GM12878 (cell line): ENCODE measurements around the gene SELENOM. TPM values are rescaled to one million over a fixed set of nuclear protein-coding genes. Genes with fewer than 3 reads are reported as not detected.

Experiments
- ASH2L ChIP-seq: fragments of 300-600, 200-600 bp; sonication (generic); IDR thresholded peaks from 2 replicates; pipeline ENCODE4 v1.6.1; 2017; ENCODE audit warnings: low read depth, mild to moderate bottlenecking, borderline replicate concordance
- BACH1 ChIP-seq: fragments of 450-650 bp; IDR thresholded peaks from 2 replicates; pipeline ENCODE4 v1.6.1; 2017; ENCODE audit warnings: mild to moderate bottlenecking, borderline replicate concordance
- JUNB ChIP-seq: IDR thresholded peaks from 2 replicates; pipeline ENCODE4 v1.6.1; 2016; ENCODE audit warnings: antibody characterized with exemption, mild to moderate bottlenecking
- MTA3 ChIP-seq: IDR thresholded peaks from 2 replicates; pipeline ENCODE4 v1.6.1; 2012; ENCODE audit warnings: low read length, inconsistent platforms, borderline replicate concordance
- MXI1 ChIP-seq: fragments of 150-350 bp; IDR thresholded peaks from 2 replicates; pipeline ENCODE4 v1.6.1; 2011; ENCODE audit warnings: low read depth, mild to moderate bottlenecking, inconsistent platforms, low read length, improper control_type of control experiment
- NR2C1 ChIP-seq: fragments of 450-650 bp; IDR thresholded peaks from 2 replicates; pipeline ENCODE4 v1.6.1; 2017; ENCODE audit warnings: antibody characterized with exemption, mild to moderate bottlenecking, moderate library complexity
- RB1 ChIP-seq: fragments of 450-650 bp; formaldehyde crosslinking; IDR thresholded peaks from 2 replicates; pipeline ENCODE4 v1.6.1; 2017; ENCODE audit warnings: mild to moderate bottlenecking, borderline replicate concordance
- RBBP5 ChIP-seq: fragments of 200-600 bp; sonication (generic); conservative IDR thresholded peaks from 2 replicates; pipeline ENCODE4 v1.6.1; 2016
- RCOR1 ChIP-seq: conservative IDR thresholded peaks from 2 replicates; pipeline ENCODE4 v1.6.1; 2012; ENCODE audit warnings: low read depth, low read length, improper control_type of control experiment
- RFX5 ChIP-seq: IDR thresholded peaks from 2 replicates; pipeline ENCODE4 v1.6.1; 2011; ENCODE audit warnings: low read depth, low read length, improper control_type of control experiment
- RUNX3 ChIP-seq: IDR thresholded peaks from 2 replicates; pipeline ENCODE4 v1.6.1; 2012; ENCODE audit warnings: low read length, inconsistent platforms
- SIN3A ChIP-seq: IDR thresholded peaks from 2 replicates; pipeline ENCODE4 v1.6.1; 2012; ENCODE audit warnings: low read depth, low read length, improper control_type of control experiment
- SMARCA5 ChIP-seq: fragments of 450-650 bp; IDR thresholded peaks from 2 replicates; pipeline ENCODE4 v1.6.1; 2017; ENCODE audit warnings: mild to moderate bottlenecking
- STAT1 ChIP-seq: fragments of 450-650 bp; conservative IDR thresholded peaks from 2 replicates; pipeline ENCODE4 v1.6.1; 2014; ENCODE audit warnings: antibody characterized with exemption, mild to moderate bottlenecking
- TARDBP ChIP-seq: IDR thresholded peaks from 2 replicates; pipeline ENCODE4 v1.6.1; 2016; ENCODE audit warnings: borderline replicate concordance
- YBX1 ChIP-seq: fragments of 450-650 bp; IDR thresholded peaks from 2 replicates; pipeline ENCODE4 v1.6.1; 2016; ENCODE audit warnings: antibody characterized with exemption
- YY1 ChIP-seq: IDR thresholded peaks from 2 replicates; pipeline ENCODE4 v1.6.1; 2011; ENCODE audit warnings: low read depth, mild to moderate bottlenecking, low read length
- ZNF274 ChIP-seq: IDR thresholded peaks from one replicate; pipeline ENCODE4 v1.8.0; 2011; ENCODE audit not compliant: insufficient read length, insufficient read depth
- ZNF384 ChIP-seq: IDR thresholded peaks from 2 replicates; pipeline ENCODE4 v1.6.1; 2012; ENCODE audit warnings: low read depth, mild to moderate bottlenecking, low read length, improper control_type of control experiment, borderline replicate concordance
- ZSCAN29 ChIP-seq: fragments of 450-650 bp; IDR thresholded peaks from 2 replicates; pipeline ENCODE4 v1.6.1; 2017; ENCODE audit warnings: mild to moderate bottlenecking, moderate library complexity
- polyA plus RNA-seq, 11 experiments: library from polyadenylated mRNA; depleted of rRNA in 4 of 11; unstranded in 6 of 11; stranded (reverse) in 5 of 11; fragments of >200 nt; fragmentation: Nextera tagmentation in 4 of 11; fragmentation: Illumina TruSeq in 1 of 11; extraction: Ambion mirVana in 4 of 11; extraction: Trizol in 1 of 11; gene quantifications; 1 replicate in 1 of 11; 2 replicates in 10 of 11; pipeline versions ENCODE4 v1.2.1 to v1.2.3, GENCODE V29; 2011 to 2016; ENCODE audit warnings: inconsistent platforms in 2 of 11, missing spikeins in 2 of 11, low read depth in 1 of 11
- total RNA-seq, 4 experiments: library from RNA; depleted of rRNA in 3 of 4; stranded (reverse); fragments of >200 nt in 3 of 4; fragmentation: Illumina TruSeq in 1 of 4; extraction: Trizol in 1 of 4; gene quantifications; 2 replicates each; pipeline versions ENCODE4 v1.2.1 to v1.2.3, GENCODE V29; 2013 to 2021
- TF ChIP-seq, protein P1 (sequence below): fragments of 450-650 bp; IDR thresholded peaks from 2 replicates; pipeline ENCODE4 v1.6.1; 2016; ENCODE audit warnings: mild to moderate bottlenecking
- TF ChIP-seq, protein P2 (sequence below): fragments of 450-650 bp; IDR thresholded peaks from 2 replicates; pipeline ENCODE4 v1.6.1; 2017; ENCODE audit warnings: mild to moderate bottlenecking, low read depth, inconsistent platforms; ENCODE audit not compliant: poor library complexity, severe bottlenecking
- TF ChIP-seq, protein P3 (sequence below): IDR thresholded peaks from 2 replicates; pipeline ENCODE4 v1.6.1; 2012; ENCODE audit warnings: improper control_type of control experiment, low read depth, low read length; ENCODE audit not compliant: insufficient replicate concordance
- TF ChIP-seq, protein P4 (sequence below): IDR thresholded peaks from 2 replicates; pipeline ENCODE4 v1.6.1; 2011; ENCODE audit warnings: low read depth, mild to moderate bottlenecking, low read length, moderate library complexity, borderline replicate concordance; ENCODE audit errors: extremely low read depth

Gene SELENOM
- total and polyA plus RNA-seq, 10 of the 15 experiments (the other 5 are each of a cell fraction or from before 2014, with no cell fraction given): 0.80 to 8.3 (median 2.0) TPM

DNA sequence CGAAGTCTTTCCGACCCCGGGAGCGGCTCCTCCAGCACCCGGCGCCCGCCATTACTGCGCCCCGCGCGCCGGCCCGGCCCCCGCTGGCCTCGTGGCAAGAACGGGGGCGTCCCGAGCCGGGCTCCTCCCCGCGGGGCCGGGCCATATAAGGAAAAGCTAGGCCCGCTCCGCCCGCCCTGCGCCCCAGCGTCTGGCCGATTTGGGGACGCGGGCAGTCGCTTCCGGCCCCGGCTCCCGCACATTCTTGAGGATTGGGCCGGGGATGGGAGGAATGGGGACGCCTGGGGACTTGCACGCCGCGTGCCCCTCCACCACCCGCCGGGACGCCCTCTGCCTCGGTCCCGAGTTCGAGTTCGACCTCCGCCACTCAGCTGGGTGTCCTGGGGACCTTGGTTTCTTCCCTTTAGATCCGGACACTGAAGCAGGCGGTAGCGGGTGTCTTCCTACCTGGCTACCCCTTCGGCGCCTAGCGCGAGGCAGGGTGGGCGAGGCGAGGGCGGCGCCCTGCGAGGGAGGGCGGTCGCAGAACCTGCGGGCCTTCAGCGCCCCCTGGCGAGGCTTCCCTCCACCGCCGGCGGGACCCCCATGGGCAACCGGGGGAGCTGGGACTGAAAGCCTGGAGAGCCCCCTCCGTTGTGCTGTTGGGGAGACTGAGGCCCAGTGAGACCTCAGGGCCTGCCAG lies 22.4 kb downstream of the SELENOM start (continued):
- TF ChIP-seq, protein P1, sequence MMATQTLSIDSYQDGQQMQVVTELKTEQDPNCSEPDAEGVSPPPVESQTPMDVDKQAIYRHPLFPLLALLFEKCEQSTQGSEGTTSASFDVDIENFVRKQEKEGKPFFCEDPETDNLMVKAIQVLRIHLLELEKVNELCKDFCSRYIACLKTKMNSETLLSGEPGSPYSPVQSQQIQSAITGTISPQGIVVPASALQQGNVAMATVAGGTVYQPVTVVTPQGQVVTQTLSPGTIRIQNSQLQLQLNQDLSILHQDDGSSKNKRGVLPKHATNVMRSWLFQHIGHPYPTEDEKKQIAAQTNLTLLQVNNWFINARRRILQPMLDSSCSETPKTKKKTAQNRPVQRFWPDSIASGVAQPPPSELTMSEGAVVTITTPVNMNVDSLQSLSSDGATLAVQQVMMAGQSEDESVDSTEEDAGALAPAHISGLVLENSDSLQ: peak; percentile 64
- TF ChIP-seq ASH2L: no peak
- no peak for TF ChIP-seq YBX1
- peak; percentile 40 for TF ChIP-seq RUNX3
- 0 out of 2 replicates have a peak, but pooled peaks have one; percentile 68 for TF ChIP-seq ZSCAN29
- TF ChIP-seq, protein P2, sequence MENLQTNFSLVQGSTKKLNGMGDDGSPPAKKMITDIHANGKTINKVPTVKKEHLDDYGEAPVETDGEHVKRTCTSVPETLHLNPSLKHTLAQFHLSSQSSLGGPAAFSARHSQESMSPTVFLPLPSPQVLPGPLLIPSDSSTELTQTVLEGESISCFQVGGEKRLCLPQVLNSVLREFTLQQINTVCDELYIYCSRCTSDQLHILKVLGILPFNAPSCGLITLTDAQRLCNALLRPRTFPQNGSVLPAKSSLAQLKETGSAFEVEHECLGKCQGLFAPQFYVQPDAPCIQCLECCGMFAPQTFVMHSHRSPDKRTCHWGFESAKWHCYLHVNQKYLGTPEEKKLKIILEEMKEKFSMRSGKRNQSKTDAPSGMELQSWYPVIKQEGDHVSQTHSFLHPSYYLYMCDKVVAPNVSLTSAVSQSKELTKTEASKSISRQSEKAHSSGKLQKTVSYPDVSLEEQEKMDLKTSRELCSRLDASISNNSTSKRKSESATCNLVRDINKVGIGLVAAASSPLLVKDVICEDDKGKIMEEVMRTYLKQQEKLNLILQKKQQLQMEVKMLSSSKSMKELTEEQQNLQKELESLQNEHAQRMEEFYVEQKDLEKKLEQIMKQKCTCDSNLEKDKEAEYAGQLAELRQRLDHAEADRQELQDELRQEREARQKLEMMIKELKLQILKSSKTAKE: no peak
- TF ChIP-seq SIN3A: peak; percentile 73
- peak; percentile 98 for TF ChIP-seq SMARCA5
- TF ChIP-seq BACH1: peak; percentile 25; the same call in 1 of the 2 replicates
- TF ChIP-seq STAT1: no peak
- TF ChIP-seq, protein P3, sequence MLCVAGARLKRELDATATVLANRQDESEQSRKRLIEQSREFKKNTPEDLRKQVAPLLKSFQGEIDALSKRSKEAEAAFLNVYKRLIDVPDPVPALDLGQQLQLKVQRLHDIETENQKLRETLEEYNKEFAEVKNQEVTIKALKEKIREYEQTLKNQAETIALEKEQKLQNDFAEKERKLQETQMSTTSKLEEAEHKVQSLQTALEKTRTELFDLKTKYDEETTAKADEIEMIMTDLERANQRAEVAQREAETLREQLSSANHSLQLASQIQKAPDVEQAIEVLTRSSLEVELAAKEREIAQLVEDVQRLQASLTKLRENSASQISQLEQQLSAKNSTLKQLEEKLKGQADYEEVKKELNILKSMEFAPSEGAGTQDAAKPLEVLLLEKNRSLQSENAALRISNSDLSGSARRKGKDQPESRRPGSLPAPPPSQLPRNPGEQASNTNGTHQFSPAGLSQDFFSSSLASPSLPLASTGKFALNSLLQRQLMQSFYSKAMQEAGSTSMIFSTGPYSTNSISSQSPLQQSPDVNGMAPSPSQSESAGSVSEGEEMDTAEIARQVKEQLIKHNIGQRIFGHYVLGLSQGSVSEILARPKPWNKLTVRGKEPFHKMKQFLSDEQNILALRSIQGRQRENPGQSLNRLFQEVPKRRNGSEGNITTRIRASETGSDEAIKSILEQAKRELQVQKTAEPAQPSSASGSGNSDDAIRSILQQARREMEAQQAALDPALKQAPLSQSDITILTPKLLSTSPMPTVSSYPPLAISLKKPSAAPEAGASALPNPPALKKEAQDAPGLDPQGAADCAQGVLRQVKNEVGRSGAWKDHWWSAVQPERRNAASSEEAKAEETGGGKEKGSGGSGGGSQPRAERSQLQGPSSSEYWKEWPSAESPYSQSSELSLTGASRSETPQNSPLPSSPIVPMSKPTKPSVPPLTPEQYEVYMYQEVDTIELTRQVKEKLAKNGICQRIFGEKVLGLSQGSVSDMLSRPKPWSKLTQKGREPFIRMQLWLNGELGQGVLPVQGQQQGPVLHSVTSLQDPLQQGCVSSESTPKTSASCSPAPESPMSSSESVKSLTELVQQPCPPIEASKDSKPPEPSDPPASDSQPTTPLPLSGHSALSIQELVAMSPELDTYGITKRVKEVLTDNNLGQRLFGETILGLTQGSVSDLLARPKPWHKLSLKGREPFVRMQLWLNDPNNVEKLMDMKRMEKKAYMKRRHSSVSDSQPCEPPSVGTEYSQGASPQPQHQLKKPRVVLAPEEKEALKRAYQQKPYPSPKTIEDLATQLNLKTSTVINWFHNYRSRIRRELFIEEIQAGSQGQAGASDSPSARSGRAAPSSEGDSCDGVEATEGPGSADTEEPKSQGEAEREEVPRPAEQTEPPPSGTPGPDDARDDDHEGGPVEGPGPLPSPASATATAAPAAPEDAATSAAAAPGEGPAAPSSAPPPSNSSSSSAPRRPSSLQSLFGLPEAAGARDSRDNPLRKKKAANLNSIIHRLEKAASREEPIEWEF: no peak
- peak; percentile 70; the same call in 1 of the 2 replicates for TF ChIP-seq RCOR1
- TF ChIP-seq RB1: peak; percentile 93
- TF ChIP-seq MTA3: no peak
- TF ChIP-seq MXI1: peak; percentile 70
- TF ChIP-seq NR2C1: no peak
- TF ChIP-seq, protein P4, sequence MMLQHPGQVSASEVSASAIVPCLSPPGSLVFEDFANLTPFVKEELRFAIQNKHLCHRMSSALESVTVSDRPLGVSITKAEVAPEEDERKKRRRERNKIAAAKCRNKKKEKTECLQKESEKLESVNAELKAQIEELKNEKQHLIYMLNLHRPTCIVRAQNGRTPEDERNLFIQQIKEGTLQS: no peak
- TF ChIP-seq ZNF274: no peak
- peak; percentile 98 for TF ChIP-seq YY1
- TF ChIP-seq ZNF384: no peak
- peak; percentile 8; the same call in 1 of the 2 replicates for TF ChIP-seq RFX5
- TF ChIP-seq TARDBP: no peak
- no peak for TF ChIP-seq JUNB
- no peak for TF ChIP-seq RBBP5
